Placental pericyte (primary cell): ENCODE measurements around the gene RYR3. TPM values are rescaled to one million over a fixed set of nuclear protein-coding genes. Genes with fewer than 3 reads are reported as not detected.

Source experiments
- small RNA-seq: library from RNA; depleted of rRNA; stranded (forward); fragments of <200 nt; gene quantifications from one replicate; pipeline ENCODE3, GENCODE V24; 2012; ENCODE audit warnings: low replicate concordance
- total RNA-seq: library from RNA; depleted of rRNA; stranded (reverse); fragments of >200 nt; gene quantifications from 2 replicates; pipeline ENCODE4 v1.2.3, GENCODE V29; 2012

Gene RYR3
- under 0.01 TPM in 1 of 2 replicates, not detected in the other for total RNA-seq

GRCh38 chr15:33310481-33311311 is at the start of gene RYR3:
Gene RYR3 (plus strand): TSS chr15:33310967. CDS start chr15:33311046, 79 bp downstream.

Small RNA genes within 50 kb of the gene (small RNA-seq; reads per million reads assigned to genes)
- not detected for gene RF00019

Other genes with a start within 250 kb of the RYR3 start
- gene FMN1, start 116.3 kb upstream of the RYR3 start, total RNA-seq: 0.22 and 3.0 TPM in 2 replicates